Cardiac fibroblast (primary cell): Measurements from ENCODE around the gene AHNAK2.

Experiments
- DNase-seq, 2 donors: peaks; one replicate each; pipeline versions ENCODE4 v3.0.0 to v3.0.0-alpha.2; 2010; ENCODE audit warnings: low read depth in 2 of 2
- H3K4me3 ChIP-seq, 2 donors: replicated peaks in 1 of 2; 1 replicate in 1 of 2; 2 replicates in 1 of 2; pipeline ENCODE4 v1.5.1; 2011; ENCODE audit warnings: low read depth in 2 of 2, low read length in 2 of 2, mild to moderate bottlenecking in 2 of 2, moderate library complexity in 1 of 2
- CTCF ChIP-seq: IDR thresholded peaks from one replicate; pipeline ENCODE4 v1.5.1; 2011; ENCODE audit warnings: low read depth, mild to moderate bottlenecking, low read length, inconsistent platforms

AHNAK2 gene

GRCh38 chr14:105005329-105005928, 27.3 kb upstream of the AHNAK2 start:
- no peak overlapping the region for H3K4me3 ChIP-seq
- no peak for TF ChIP-seq CTCF
- no peak for DNase-seq

GRCh38 chr14:104999361-104999760, 21.2 kb upstream of the AHNAK2 start:
- no peak for DNase-seq
- TF ChIP-seq CTCF, result no peak
- no peak overlapping the region for H3K4me3 ChIP-seq

GRCh38 chr14:104998801-104999200, 20.6 kb upstream of the AHNAK2 start:
- no peak overlapping the region for H3K4me3 ChIP-seq
- no peak for DNase-seq
- TF ChIP-seq CTCF, result no peak

- DNase-seq, result no peak
- H3K4me3 ChIP-seq, result no peak overlapping the region
- no peak for TF ChIP-seq CTCF
Observed at GRCh38 chr14:104996483-104996882, 18.3 kb upstream of the AHNAK2 start.

- no peak overlapping the region for H3K4me3 ChIP-seq
- TF ChIP-seq CTCF, result no peak
- no peak for DNase-seq
Observed at GRCh38 chr14:104996032-104996431, 17.9 kb upstream of the AHNAK2 start.

- TF ChIP-seq CTCF, result no peak
- DNase-seq, result no peak
- no peak overlapping the region for H3K4me3 ChIP-seq
Observed at GRCh38 chr14:104994978-104995377, 16.8 kb upstream of the AHNAK2 start.
